Chondrocyte (in vitro differentiated cells): ENCODE data around the gene SLC16A9. TPM values are rescaled to one million over a fixed set of nuclear protein-coding genes. Genes with fewer than 3 reads are reported as not detected.

Experiments
- DNase-seq: peaks from one replicate; pipeline ENCODE4 v3.0.0; 2021; ENCODE audit warnings: mixed read lengths, low spot score
- H3K27ac Mint-ChIP-seq: one replicate; pipeline ENCODE4 v1.8.0; 2021; ENCODE audit warnings: mild to moderate bottlenecking, moderate library complexity, mixed read lengths; ENCODE audit not compliant: unreplicated experiment
- H3K27me3 Mint-ChIP-seq: 2 replicates; pipeline ENCODE4 v1.8.0; 2021; ENCODE audit warnings: low read depth, mixed read lengths
- H3K36me3 Mint-ChIP-seq: 2 replicates; pipeline ENCODE4 v1.8.0; 2021; ENCODE audit warnings: low read depth, mixed read lengths
- H3K4me1 Mint-ChIP-seq: 2 replicates; pipeline ENCODE4 v1.8.0; 2021; ENCODE audit warnings: low read depth, mild to moderate bottlenecking, mixed read lengths
- H3K4me3 Mint-ChIP-seq: one replicate; pipeline ENCODE4 v1.8.0; 2021; ENCODE audit warnings: mild to moderate bottlenecking, moderate library complexity, mixed read lengths; ENCODE audit not compliant: unreplicated experiment
- H3K9me3 Mint-ChIP-seq: 2 replicates; pipeline ENCODE4 v1.8.0; 2021; ENCODE audit warnings: low read depth, mixed read lengths
- total RNA-seq: library from RNA; stranded (reverse); gene quantifications from 3 replicates; pipeline ENCODE4 v1.2.1, GENCODE V29; 2021
- TF ChIP-seq, protein P1 (sequence below): fragments of 200-600 bp; sonication (generic); IDR thresholded peaks from 2 replicates; pipeline ENCODE4 v1.5.0; 2021; ENCODE audit warnings: antibody characterized with exemption, mild to moderate bottlenecking, moderate library complexity

Gene SLC16A9
- total RNA-seq, 1 donor from 2014 or later: 1.2 TPM

GRCh38 chr10:59622320-59623132 is 87.1 kb downstream of the SLC16A9 start:
- Mint-ChIP-seq H3K27ac (no peak overlapping the region), H3K27me3 (peaks cover 2% of the 10 kb centered on the region), H3K36me3 (no peaks in the 10 kb centered on the region), H3K9me3 (no peaks in the 10 kb centered on the region), H3K4me3 (no peak overlapping the region), H3K4me1 (peaks cover 14% of the 10 kb centered on the region)
- TF ChIP-seq, protein P1, sequence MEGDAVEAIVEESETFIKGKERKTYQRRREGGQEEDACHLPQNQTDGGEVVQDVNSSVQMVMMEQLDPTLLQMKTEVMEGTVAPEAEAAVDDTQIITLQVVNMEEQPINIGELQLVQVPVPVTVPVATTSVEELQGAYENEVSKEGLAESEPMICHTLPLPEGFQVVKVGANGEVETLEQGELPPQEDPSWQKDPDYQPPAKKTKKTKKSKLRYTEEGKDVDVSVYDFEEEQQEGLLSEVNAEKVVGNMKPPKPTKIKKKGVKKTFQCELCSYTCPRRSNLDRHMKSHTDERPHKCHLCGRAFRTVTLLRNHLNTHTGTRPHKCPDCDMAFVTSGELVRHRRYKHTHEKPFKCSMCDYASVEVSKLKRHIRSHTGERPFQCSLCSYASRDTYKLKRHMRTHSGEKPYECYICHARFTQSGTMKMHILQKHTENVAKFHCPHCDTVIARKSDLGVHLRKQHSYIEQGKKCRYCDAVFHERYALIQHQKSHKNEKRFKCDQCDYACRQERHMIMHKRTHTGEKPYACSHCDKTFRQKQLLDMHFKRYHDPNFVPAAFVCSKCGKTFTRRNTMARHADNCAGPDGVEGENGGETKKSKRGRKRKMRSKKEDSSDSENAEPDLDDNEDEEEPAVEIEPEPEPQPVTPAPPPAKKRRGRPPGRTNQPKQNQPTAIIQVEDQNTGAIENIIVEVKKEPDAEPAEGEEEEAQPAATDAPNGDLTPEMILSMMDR: peak; percentile 86
- no peak for DNase-seq

- H3K9me3 Mint-ChIP-seq: no peaks in the 10 kb centered on the region
- peaks cover 14% of the 10 kb centered on the region for H3K4me1 Mint-ChIP-seq
- no peaks in the 10 kb centered on the region for H3K36me3 Mint-ChIP-seq
- H3K27ac Mint-ChIP-seq: no peak overlapping the region
- no peak overlapping the region for H3K4me3 Mint-ChIP-seq
- TF ChIP-seq, protein P1: no peak
- H3K27me3 Mint-ChIP-seq: peaks cover 5% of the 10 kb centered on the region
- DNase-seq: no peak
Observed at GRCh38 chr10:59621771-59622170, 87.9 kb downstream of the SLC16A9 start.

DNA sequence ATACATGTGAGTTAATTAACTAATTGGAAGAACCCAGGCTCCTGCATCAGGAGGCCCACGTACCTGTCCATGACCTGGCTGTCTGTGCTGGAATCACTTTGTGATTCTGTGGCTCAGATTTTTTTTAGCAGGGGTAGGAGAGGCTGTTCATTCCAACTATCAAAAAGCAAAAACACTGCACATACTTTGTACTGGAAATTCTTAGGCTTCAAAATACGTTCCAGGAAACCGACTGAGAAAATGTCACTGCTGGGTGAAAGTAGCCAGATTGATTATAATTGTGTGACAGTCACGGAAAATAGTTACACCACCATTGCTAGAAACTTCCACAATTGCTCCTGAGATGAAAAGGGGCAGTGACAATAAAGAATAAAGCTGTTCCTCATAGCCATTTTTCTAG is 91.0 kb downstream of the SLC16A9 start:
- TF ChIP-seq, protein P1: no peak
- H3K4me1 Mint-ChIP-seq: peaks cover 14% of the 10 kb centered on the region
- no peak for DNase-seq
- peaks cover 5% of the 10 kb centered on the region for H3K27me3 Mint-ChIP-seq
- no peaks in the 10 kb centered on the region for H3K9me3 Mint-ChIP-seq
- H3K27ac Mint-ChIP-seq: no peak overlapping the region
- H3K4me3 Mint-ChIP-seq: no peak overlapping the region
- H3K36me3 Mint-ChIP-seq: no peaks in the 10 kb centered on the region

DNA sequence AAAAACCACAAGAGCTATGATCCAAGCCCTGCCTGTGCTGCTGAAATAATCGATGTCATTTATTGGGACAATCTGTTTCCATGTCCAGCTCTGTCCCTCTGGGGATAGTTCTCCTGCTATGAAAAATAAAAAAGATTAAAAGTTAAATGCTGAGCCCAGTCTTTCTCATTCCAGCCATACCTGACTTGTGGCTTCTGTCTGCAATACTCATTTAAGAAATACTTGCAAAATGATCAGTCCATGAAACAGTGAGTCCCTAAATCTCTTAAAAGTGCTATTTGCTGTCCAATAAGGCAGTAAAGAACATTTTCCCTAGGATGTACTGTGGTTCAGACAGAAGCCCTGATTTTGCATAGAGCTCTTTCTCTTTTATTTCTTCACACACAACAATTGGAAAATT is 91.7 kb downstream of the SLC16A9 start:
- TF ChIP-seq, protein P1: no peak
- no peaks in the 10 kb centered on the region for H3K36me3 Mint-ChIP-seq
- no peak for DNase-seq
- H3K9me3 Mint-ChIP-seq: no peaks in the 10 kb centered on the region
- H3K4me1 Mint-ChIP-seq: peaks cover 14% of the 10 kb centered on the region
- peaks cover 5% of the 10 kb centered on the region for H3K27me3 Mint-ChIP-seq
- no peak overlapping the region for H3K4me3 Mint-ChIP-seq
- H3K27ac Mint-ChIP-seq: no peak overlapping the region

- Mint-ChIP-seq H3K27ac (no peak overlapping the region), H3K9me3 (no peaks in the 10 kb centered on the region), H3K27me3 (peaks cover 4% of the 10 kb centered on the region), H3K4me1 (peaks cover 8% of the 10 kb centered on the region), H3K4me3 (no peak overlapping the region), H3K36me3 (no peaks in the 10 kb centered on the region)
- TF ChIP-seq, protein P1: no peak
- no peak for DNase-seq
Observed at GRCh38 chr10:59611048-59611447, 98.6 kb downstream of the SLC16A9 start.
